ENCODE measurements around the gene ASIC1. TPM values are rescaled to one million over a fixed set of nuclear protein-coding genes. Genes with fewer than 3 reads are reported as not detected.

The ASIC1 gene
- total RNA-seq (2016; rRNA removed; fragmentation: Illumina TruSeq; extraction: Trizol), result 0.24 and 0.44 TPM in 2 replicates
- total RNA-seq (2016; cell fraction: cytosol; rRNA removed; fragmentation: Illumina TruSeq; extraction: Trizol; ENCODE audit: low read depth), result 0.26 and 0.30 TPM in 2 replicates
- 0.19 and 1.1 TPM in 2 replicates for total RNA-seq (2016; cell fraction: insoluble cytoplasmic fraction; rRNA removed; fragmentation: Illumina TruSeq; extraction: Trizol)
- 0.49 and 0.52 TPM in 2 replicates for total RNA-seq (2016; cell fraction: membrane; rRNA removed; fragmentation: Illumina TruSeq; extraction: Trizol)
- total RNA-seq (2016; cell fraction: nucleus; rRNA removed; fragmentation: Illumina TruSeq; extraction: Trizol), result 0.47 and 0.75 TPM in 2 replicates
- polyA plus RNA-seq (2011; rRNA removed), result 1.3 and 1.5 TPM in 2 replicates
- polyA plus RNA-seq (2011; cell fraction: cytosol; rRNA removed), result 0.85 and 0.98 TPM in 2 replicates
- 2.6 and 3.1 TPM in 2 replicates for polyA plus RNA-seq (2011; cell fraction: nucleus; rRNA removed)
- 0.56 and 0.67 TPM in 2 replicates for polyA plus RNA-seq (2012)
- 0.34 and 0.51 TPM in 2 replicates for polyA plus RNA-seq (2016; cell fraction: cytosol; fragmentation: Illumina TruSeq; extraction: Trizol; ENCODE audit: low read depth)
- polyA plus RNA-seq (2016; cell fraction: insoluble cytoplasmic fraction; fragmentation: Illumina TruSeq; extraction: Trizol; ENCODE audit: low read depth), result 0.59 and 0.66 TPM in 2 replicates
- polyA plus RNA-seq (2016; cell fraction: membrane; fragmentation: Illumina TruSeq; extraction: Trizol; ENCODE audit: low read depth), result 0.59 and 0.63 TPM in 2 replicates
- 2.9 and 3.2 TPM in 2 replicates for polyA plus RNA-seq (2016; cell fraction: nucleus; fragmentation: Illumina TruSeq; extraction: Trizol; ENCODE audit: insufficient read depth, low read depth)
- polyA minus RNA-seq (2011; rRNA and poly(A)+ RNA removed; ENCODE audit: low replicate concordance), result 2.0 and 12.2 TPM in 2 replicates
- polyA minus RNA-seq (2011; cell fraction: cytosol; rRNA and poly(A)+ RNA removed), result 0.40 and 0.88 TPM in 2 replicates
- polyA minus RNA-seq (2011; cell fraction: nucleus; rRNA and poly(A)+ RNA removed), result 0.87 and 1.3 TPM in 2 replicates
- Bru-seq, nascent RNA, result percentile 30 among the genes with signal in this experiment
- BruChase-seq, experiment 1, labeled RNA remaining after a 6-hour chase, result percentile 24 among the genes with signal in this experiment
- percentile 25 among the genes with signal in this experiment for BruChase-seq, experiment 2, labeled RNA remaining after a 2-hour chase
- long read RNA-seq, experiment 1, result 0 reads
- long read RNA-seq, experiment 2, partial matches to known transcripts, result 0 of 2 reads
- long read RNA-seq, experiment 2, other reads (novel, unspliced or antisense), result 1 of 2 reads

DNA sequence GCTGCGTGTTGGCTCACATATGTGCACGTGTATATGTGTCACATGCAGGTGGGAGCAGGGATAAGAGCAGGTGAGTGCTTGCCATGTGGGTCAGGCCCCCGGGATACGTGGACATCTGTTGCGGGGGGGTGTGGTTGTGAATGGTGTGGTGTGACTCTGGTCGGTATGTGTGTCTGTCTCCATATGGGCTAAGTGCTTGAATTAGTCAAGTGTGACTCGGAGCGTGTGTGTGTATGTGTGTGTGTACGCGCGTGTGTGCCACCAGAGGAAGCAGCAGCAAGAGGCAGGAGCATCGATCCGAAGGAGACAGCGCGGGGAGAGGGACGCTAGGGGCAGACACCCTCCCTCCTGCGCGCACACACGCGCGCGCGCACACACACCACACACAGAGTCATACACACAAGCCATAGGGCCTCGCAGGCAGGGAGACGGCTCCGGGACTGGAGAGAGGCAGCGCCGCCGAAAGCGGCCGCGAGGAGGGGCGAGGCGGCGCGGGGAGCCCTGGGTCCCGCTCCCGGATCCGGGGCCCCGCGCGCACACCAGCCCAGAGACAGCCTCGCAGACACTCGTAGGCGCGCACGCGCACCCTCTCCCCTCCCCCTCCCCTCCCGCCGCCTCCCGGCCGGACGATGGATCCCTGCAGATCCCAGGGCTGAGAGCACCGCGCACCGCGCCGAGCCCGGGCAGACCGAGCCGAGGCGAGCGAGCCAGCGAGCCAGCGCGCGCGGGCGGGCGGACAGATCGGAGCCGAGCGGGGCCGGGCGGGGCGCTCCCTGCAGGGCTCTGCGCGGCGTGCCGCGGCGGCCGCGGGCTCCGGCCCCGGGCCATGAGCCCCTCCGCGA is at the start of gene ASIC1:
Gene ASIC1, plus strand, starts transcription at position 597 of the 842 bp plus-strand sequence. CDS start 1,171 bp downstream, outside the sequence.
- DNase-seq (ENCODE audit: low spot score) (no peak), ATAC-seq (peak; percentile 84), FAIRE-seq (no peak)
- Histone ChIP-seq H3K4me2 (ENCODE audit: low read depth, low read length) (peak within 1 kb of the TSS; percentile 89), H4K20me1 (ENCODE audit: insufficient read depth, low read length) (no peaks in the 10 kb centered on the region), H3K36me3 (replicated peaks in 1 of 2; ENCODE audit: control insufficient read depth in 1 of 2, insufficient read depth in 2 of 2, low read length in 2 of 2) (no peaks in the 10 kb centered on the region), H3K9ac (ENCODE audit: insufficient read depth, low read depth, low read length) (no peak within 1 kb of the TSS), H3K9me3 (ENCODE audit: low read length) (no peaks in the 10 kb centered on the region), H3K4me3 (replicated peaks in 1 of 3; ENCODE audit: insufficient read depth in 1 of 3, low read depth in 2 of 3, low read length in 3 of 3) (peak within 1 kb of the TSS; percentile 48 to 73 (median 68); a peak in 5 of 6 replicates), H3K27me3 (ENCODE audit: control insufficient read depth in 1 of 2, insufficient read depth in 2 of 2, low read length in 2 of 2) (peaks cover 9 to 47% of the 10 kb centered on the region in 2 experiments; a peak in 4 of 5 replicates), H3K27ac (ENCODE audit: extremely low read length, insufficient read depth, low read length) (no peak within 1 kb of the TSS), H3K4me1 (ENCODE audit: insufficient read depth, low read length) (peaks cover 24% of the 10 kb centered on the region), H2AFZ (ENCODE audit: low read length) (no peak within 1 kb of the TSS), H3K79me2 (ENCODE audit: insufficient read depth, low read length) (no peaks in the 10 kb centered on the region)
- no TSS peak for BruUV-seq (replicated peaks)
- POLR2A ChIA-PET, result interaction anchor here (0.8 kb wide), 1 partner anchor 90 kb away, joined by 3 read pairs; no protein-coding TSS in a partner anchor
- intact Hi-C loops (cut with micrococcal nuclease; ENCODE audit: unreplicated experiment) (loop anchor here (1.0 to 2.0 kb wide), 3 partner anchors 18 to 90 kb away; no protein-coding TSS in a partner anchor), in situ Hi-C loops (cut with HindIII; ENCODE audit: extremely low pct_ligation_motif_present, low pct_unique_long_range_greater_than_20kb) (loop anchor here (5.0 to 10.0 kb wide), 2 partner anchors 85 to 192 kb away; partner anchors contain the start of gene AQP6)
- 1% methylated on average over 8 of the region's 88 CpGs for WGBS (ENCODE audit: low lambda C conversion rate)
- CTCF ChIA-PET (ENCODE audit: low intra/inter-chr PET ratio, low total read pairs), result interaction anchor here (0.8 to 4.7 kb wide), 3 partner anchors 83 to 112 kb away, joined by 3 to 65 read pairs (median 3); no protein-coding TSS in a partner anchor
- TF ChIP-seq ELF3 (CRISPR knock-in tag; IDR thresholded peaks at IDR 0.05) (no peak), XRCC5 (optimal IDR thresholded peaks at IDR 0.05; ENCODE audit: low read length) (peak; percentile 23), MAZ (IDR thresholded peaks at IDR 0.05; ENCODE audit: borderline replicate concordance, low read depth, low read length) (no peak), MAZ (CRISPR knock-in tag; IDR thresholded peaks at IDR 0.05; ENCODE audit: low read depth) (no peak), FOSL2 (CRISPR knock-in tag; IDR thresholded peaks at IDR 0.05) (no peak), KMT2A (CRISPR knock-in tag; IDR thresholded peaks at IDR 0.05) (no peak), ARHGAP35 (CRISPR knock-in tag; IDR thresholded peaks at IDR 0.05; ENCODE audit: borderline replicate concordance) (no peak), EEA1 (CRISPR knock-in tag; IDR thresholded peaks at IDR 0.05; ENCODE audit: borderline replicate concordance) (no peak), HNRNPK (IDR thresholded peaks at IDR 0.05; ENCODE audit: low read depth, low read length, poor library complexity, severe bottlenecking) (peak; percentile 67)
- TF ChIP-seq, protein P1, sequence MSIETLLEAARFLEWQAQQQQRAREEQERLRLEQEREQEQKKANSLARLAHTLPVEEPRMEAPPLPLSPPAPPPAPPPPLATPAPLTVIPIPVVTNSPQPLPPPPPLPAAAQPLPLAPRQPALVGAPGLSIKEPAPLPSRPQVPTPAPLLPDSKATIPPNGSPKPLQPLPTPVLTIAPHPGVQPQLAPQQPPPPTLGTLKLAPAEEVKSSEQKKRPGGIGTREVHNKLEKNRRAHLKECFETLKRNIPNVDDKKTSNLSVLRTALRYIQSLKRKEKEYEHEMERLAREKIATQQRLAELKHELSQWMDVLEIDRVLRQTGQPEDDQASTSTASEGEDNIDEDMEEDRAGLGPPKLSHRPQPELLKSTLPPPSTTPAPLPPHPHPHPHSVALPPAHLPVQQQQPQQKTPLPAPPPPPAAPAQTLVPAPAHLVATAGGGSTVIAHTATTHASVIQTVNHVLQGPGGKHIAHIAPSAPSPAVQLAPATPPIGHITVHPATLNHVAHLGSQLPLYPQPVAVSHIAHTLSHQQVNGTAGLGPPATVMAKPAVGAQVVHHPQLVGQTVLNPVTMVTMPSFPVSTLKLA (IDR thresholded peaks at IDR 0.05), result peak; percentile 55
- TF ChIP-seq, protein P2, sequence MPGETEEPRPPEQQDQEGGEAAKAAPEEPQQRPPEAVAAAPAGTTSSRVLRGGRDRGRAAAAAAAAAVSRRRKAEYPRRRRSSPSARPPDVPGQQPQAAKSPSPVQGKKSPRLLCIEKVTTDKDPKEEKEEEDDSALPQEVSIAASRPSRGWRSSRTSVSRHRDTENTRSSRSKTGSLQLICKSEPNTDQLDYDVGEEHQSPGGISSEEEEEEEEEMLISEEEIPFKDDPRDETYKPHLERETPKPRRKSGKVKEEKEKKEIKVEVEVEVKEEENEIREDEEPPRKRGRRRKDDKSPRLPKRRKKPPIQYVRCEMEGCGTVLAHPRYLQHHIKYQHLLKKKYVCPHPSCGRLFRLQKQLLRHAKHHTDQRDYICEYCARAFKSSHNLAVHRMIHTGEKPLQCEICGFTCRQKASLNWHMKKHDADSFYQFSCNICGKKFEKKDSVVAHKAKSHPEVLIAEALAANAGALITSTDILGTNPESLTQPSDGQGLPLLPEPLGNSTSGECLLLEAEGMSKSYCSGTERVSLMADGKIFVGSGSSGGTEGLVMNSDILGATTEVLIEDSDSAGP (CRISPR knock-in tag; IDR thresholded peaks at IDR 0.05; ENCODE audit: borderline replicate concordance), result peak; percentile 23; the same call in 1 of the 2 replicates
- TF ChIP-seq, protein P3, sequence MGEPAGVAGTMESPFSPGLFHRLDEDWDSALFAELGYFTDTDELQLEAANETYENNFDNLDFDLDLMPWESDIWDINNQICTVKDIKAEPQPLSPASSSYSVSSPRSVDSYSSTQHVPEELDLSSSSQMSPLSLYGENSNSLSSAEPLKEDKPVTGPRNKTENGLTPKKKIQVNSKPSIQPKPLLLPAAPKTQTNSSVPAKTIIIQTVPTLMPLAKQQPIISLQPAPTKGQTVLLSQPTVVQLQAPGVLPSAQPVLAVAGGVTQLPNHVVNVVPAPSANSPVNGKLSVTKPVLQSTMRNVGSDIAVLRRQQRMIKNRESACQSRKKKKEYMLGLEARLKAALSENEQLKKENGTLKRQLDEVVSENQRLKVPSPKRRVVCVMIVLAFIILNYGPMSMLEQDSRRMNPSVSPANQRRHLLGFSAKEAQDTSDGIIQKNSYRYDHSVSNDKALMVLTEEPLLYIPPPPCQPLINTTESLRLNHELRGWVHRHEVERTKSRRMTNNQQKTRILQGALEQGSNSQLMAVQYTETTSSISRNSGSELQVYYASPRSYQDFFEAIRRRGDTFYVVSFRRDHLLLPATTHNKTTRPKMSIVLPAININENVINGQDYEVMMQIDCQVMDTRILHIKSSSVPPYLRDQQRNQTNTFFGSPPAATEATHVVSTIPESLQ (CRISPR knock-in tag; conservative IDR thresholded peaks at IDR 0.05), result no peak

Measured in HepG2 (cell line).